Panc1 (cell line): ENCODE results near the gene CFP.

ENCODE experiments used
- CTCF ChIP-seq: fragments of 450-650 bp; IDR thresholded peaks from 2 replicates; pipeline ENCODE4 v1.5.1; 2017; ENCODE audit warnings: mild to moderate bottlenecking
- POLR2AphosphoS5 ChIP-seq: IDR thresholded peaks from 2 replicates; pipeline ENCODE4 v1.6.1; 2012; ENCODE audit warnings: mild to moderate bottlenecking, low read depth, low read length, moderate library complexity
- REST ChIP-seq, 2 experiments: IDR thresholded peaks; 2 replicates each; pipeline ENCODE4 v1.6.1; 2011 to 2012; ENCODE audit warnings: low read depth in 2 of 2, control low read depth in 1 of 2, low read length in 1 of 2, mild to moderate bottlenecking in 1 of 2, moderate library complexity in 1 of 2; ENCODE audit not compliant: insufficient read depth in 1 of 2
- SIN3A ChIP-seq: IDR thresholded peaks from 2 replicates; pipeline ENCODE4 v1.6.1; 2012; ENCODE audit warnings: low read depth, mild to moderate bottlenecking, low read length, moderate library complexity, borderline replicate concordance; ENCODE audit not compliant: insufficient read depth
- TCF7L2 ChIP-seq: IDR thresholded peaks from 2 replicates; pipeline ENCODE4 v1.6.1; 2011; ENCODE audit warnings: mild to moderate bottlenecking, low read depth, low read length, inconsistent platforms

- TF ChIP-seq CTCF (no peak), SIN3A (no peak), POLR2AphosphoS5 (no peak), REST (IDR thresholded peaks at IDR 0.05; ENCODE audit: insufficient read depth in 1 of 2, low read depth in 2 of 2, low read length in 1 of 2) (no peak), TCF7L2 (no peak)
Measured at GRCh38 chrX:47574076-47574546, 55.6 kb downstream of the CFP start.
